Ascending aorta (tissue), 2 donors: Measurements from ENCODE around the gene PLCG2. TPM values are rescaled to one million over a fixed set of nuclear protein-coding genes. Genes with fewer than 3 reads are reported as not detected.

Source experiments
- DNase-seq, 2 donors: peaks; one replicate each; pipeline ENCODE4 v3.0.0-alpha.2; 2019; ENCODE audit warnings: low spot score in 2 of 2
- H3K27ac ChIP-seq, 2 donors: fragments of 200-600 bp; sonication (generic); one replicate each; pipeline ENCODE4 v1.5.1; 2016 to 2017; ENCODE audit warnings: mild to moderate bottlenecking in 1 of 2
- H3K27me3 ChIP-seq: fragments of 200-600 bp; sonication (generic); one replicate; pipeline ENCODE4 v1.5.1; 2017
- H3K36me3 ChIP-seq, 2 donors: fragments of 200-600 bp; sonication (generic); one replicate each; pipeline ENCODE4 v1.5.1; 2016
- H3K4me1 ChIP-seq, 2 donors: fragments of 200-600 bp; sonication (generic); one replicate each; pipeline ENCODE4 v1.5.1; 2016 to 2017; ENCODE audit warnings: mild to moderate bottlenecking in 1 of 2
- H3K4me3 ChIP-seq, 2 donors: fragments of 200-600 bp; sonication (generic); one replicate each; pipeline ENCODE4 v1.5.1; 2016 to 2017; ENCODE audit warnings: mild to moderate bottlenecking in 1 of 2
- H3K9me3 ChIP-seq, 2 donors: fragments of 200-600 bp; sonication (generic); one replicate each; pipeline ENCODE4 v1.5.1; 2016
- CTCF ChIP-seq, 3 experiments: fragments of 200-600 bp in 2 of 3; fragments of 450-650 bp in 1 of 3; sonication (generic) in 2 of 3; IDR thresholded peaks; one replicate each; pipeline ENCODE4 v1.5.1; 2016 to 2019; ENCODE audit warnings: antibody characterized with exemption in 3 of 3, mild to moderate bottlenecking in 1 of 3, moderate library complexity in 1 of 3
- intact Hi-C: fragments of 100-400 bp; cut with DNase I; formaldehyde crosslinking; loops from one replicate; pipeline ENCODE4 v1.15.1; 2023
- total RNA-seq: library from RNA; depleted of rRNA; stranded (reverse); fragments of >200 nt; gene quantifications from one replicate; pipeline ENCODE4 v1.1.0, GENCODE V29; 2016

PLCG2 gene
- total RNA-seq, 1 donor from 2014 or later: 34.2 TPM

- no peaks in the 10 kb centered on the region for H3K9me3 ChIP-seq
Measured at GRCh38 chr16:81905277-81905676, 126.2 kb downstream of the PLCG2 start.

GRCh38 chr16:81907681-81908080 is 128.6 kb downstream of the PLCG2 start:
- no peak for DNase-seq
- Histone ChIP-seq H3K9me3 (no peaks in the 10 kb centered on the region), H3K27ac (no peak overlapping the region), H3K4me3 (no peak overlapping the region), H3K4me1 (no peaks in the 10 kb centered on the region), H3K27me3 (no peaks in the 10 kb centered on the region), H3K36me3 (no peaks in the 10 kb centered on the region)
- no peak for TF ChIP-seq CTCF (IDR thresholded peaks at IDR 0.05)
- intact Hi-C loops: no loop called here

More at GRCh38 chr16:81905277-81905676, 126.2 kb downstream of the PLCG2 start:
- Histone ChIP-seq H3K4me1 (no peaks in the 10 kb centered on the region), H3K27me3 (no peaks in the 10 kb centered on the region), H3K4me3 (no peak overlapping the region), H3K27ac (no peak overlapping the region), H3K36me3 (no peaks in the 10 kb centered on the region)
- intact Hi-C loops: no loop called here
- TF ChIP-seq CTCF (IDR thresholded peaks at IDR 0.05): no peak
- no peak for DNase-seq

DNA sequence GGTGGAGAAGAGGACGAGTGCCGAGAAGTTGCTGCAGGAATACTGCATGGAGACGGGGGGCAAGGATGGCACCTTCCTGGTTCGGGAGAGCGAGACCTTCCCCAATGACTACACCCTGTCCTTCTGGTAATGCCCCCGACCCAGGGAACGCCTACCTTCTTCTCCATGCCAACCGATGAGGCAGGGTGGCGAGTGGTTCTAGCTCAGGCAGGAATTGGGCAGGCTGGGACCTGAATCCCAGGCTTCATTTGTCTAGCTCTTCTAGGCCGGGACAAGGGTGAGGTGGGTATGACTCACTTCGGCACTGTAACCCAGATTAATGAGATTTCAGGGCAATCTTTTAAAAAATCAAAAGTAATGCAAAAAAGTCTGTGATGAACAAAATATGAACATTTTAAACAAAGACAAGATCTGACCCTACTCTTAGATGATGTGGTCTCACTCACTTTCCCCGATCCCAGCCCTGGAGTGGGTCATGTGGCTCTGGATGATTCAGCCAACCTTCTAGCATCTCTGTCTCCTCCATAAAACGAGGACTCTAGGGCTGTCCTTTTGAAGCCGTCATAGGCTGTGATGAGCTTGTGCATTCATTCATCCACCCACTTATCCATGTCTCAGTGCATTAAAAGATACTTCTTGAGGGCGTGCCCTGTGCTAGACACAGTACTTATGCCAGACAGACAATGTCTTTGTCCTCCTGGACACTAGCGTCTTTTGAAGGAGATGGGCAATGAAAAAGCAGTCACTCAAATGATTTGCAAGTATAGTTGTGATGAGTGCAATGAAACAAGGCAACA is 129.6 kb downstream of the PLCG2 start:
- Histone ChIP-seq H3K27me3 (no peaks in the 10 kb centered on the region), H3K4me3 (no peak overlapping the region), H3K4me1 (no peaks in the 10 kb centered on the region), H3K36me3 (no peaks in the 10 kb centered on the region), H3K9me3 (no peaks in the 10 kb centered on the region), H3K27ac (no peak overlapping the region)
- DNase-seq: no peak
- intact Hi-C loops: no loop called here
- TF ChIP-seq CTCF (IDR thresholded peaks at IDR 0.05): no peak

DNA sequence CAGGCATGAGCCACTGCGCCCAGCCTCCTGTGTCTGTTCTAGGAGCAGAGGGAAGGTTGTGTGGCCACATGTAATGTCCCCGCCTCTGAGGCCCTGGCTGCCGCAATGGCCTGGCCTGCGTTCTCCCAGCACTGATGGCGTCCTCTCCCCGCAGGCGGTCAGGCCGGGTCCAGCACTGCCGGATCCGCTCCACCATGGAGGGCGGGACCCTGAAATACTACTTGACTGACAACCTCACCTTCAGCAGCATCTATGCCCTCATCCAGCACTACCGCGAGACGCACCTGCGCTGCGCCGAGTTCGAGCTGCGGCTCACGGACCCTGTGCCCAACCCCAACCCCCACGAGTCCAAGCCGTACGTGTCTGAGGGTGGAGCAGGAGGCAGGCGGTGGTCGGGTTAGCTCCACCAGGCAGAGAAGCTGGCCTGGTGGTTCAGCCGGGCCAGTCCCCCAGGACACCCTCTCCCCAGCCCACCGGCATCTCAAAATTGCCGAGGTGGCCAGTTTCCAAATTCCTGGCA is 131.3 kb downstream of the PLCG2 start:
- H3K4me1 ChIP-seq: no peaks in the 10 kb centered on the region
- no peak overlapping the region for H3K4me3 ChIP-seq
- H3K36me3 ChIP-seq: no peaks in the 10 kb centered on the region
- no peaks in the 10 kb centered on the region for H3K27me3 ChIP-seq
- no peak for DNase-seq
- TF ChIP-seq CTCF (IDR thresholded peaks at IDR 0.05): no peak
- H3K9me3 ChIP-seq: no peaks in the 10 kb centered on the region
- no peak overlapping the region for H3K27ac ChIP-seq
- intact Hi-C loops: no loop called here

GRCh38 chr16:81912395-81912794 is 133.3 kb downstream of the PLCG2 start:
- H3K4me1 ChIP-seq: no peaks in the 10 kb centered on the region
- no peaks in the 10 kb centered on the region for H3K27me3 ChIP-seq
- no peak overlapping the region for H3K4me3 ChIP-seq
- DNase-seq: no peak
- no peak overlapping the region for H3K27ac ChIP-seq
- H3K36me3 ChIP-seq: no peaks in the 10 kb centered on the region
- TF ChIP-seq CTCF (IDR thresholded peaks at IDR 0.05): no peak
- H3K9me3 ChIP-seq: no peaks in the 10 kb centered on the region
- intact Hi-C loops: no loop called here
